Forelimb muscle (tissue), 1 donor: ENCODE measurements around the gene TPPP3. TPM values are rescaled to one million over a fixed set of nuclear protein-coding genes. Genes with fewer than 3 reads are reported as not detected.

Experiments
- DNase-seq: peaks from one replicate; pipeline ENCODE4 v3.0.0-alpha.2; 2013; ENCODE audit warnings: low read depth
- polyA plus RNA-seq: library from polyadenylated mRNA; unstranded; fragments of 120-200 nt; gene quantifications from one replicate; pipeline ENCODE4 v1.2.1, GENCODE V29; 2013; ENCODE audit not compliant: insufficient read length

Gene TPPP3
- polyA plus RNA-seq, 1 donor = 497 TPM

GRCh38 chr16:67405336-67405735 is 12.0 kb upstream of the TPPP3 start:
- no peak for DNase-seq

- no peak for DNase-seq
Measured at GRCh38 chr16:67404740-67405226, 11.5 kb upstream of the TPPP3 start.

GRCh38 chr16:67403976-67404555 is 10.8 kb upstream of the TPPP3 start:
- no peak for DNase-seq

- DNase-seq = no peak
Measured at GRCh38 chr16:67400901-67401300, 7.6 kb upstream of the TPPP3 start.

GRCh38 chr16:67399749-67400704 is 6.7 kb upstream of the TPPP3 start:
- DNase-seq = no peak

- DNase-seq = no peak
Measured at GRCh38 chr16:67399218-67399733, 6.0 kb upstream of the TPPP3 start.

GRCh38 chr16:67398546-67399217 is 5.4 kb upstream of the TPPP3 start:
- DNase-seq = no peak

GRCh38 chr16:67397812-67398545 is 4.7 kb upstream of the TPPP3 start:
- DNase-seq = no peak

GRCh38 chr16:67397036-67397801 is 3.9 kb upstream of the TPPP3 start:
- no peak for DNase-seq

GRCh38 chr16:67396159-67397035 is 3.1 kb upstream of the TPPP3 start:
- DNase-seq = no peak

- no peak for DNase-seq
Measured at GRCh38 chr16:67395458-67396158, 2.3 kb upstream of the TPPP3 start.

GRCh38 chr16:67395105-67395457 is 1.8 kb upstream of the TPPP3 start:
- no peak for DNase-seq

- no peak for DNase-seq
Measured at GRCh38 chr16:67394155-67395104, 1.1 kb upstream of the TPPP3 start.

GRCh38 chr16:67393788-67394154 is 473 bp upstream of the TPPP3 start:
- no peak for DNase-seq

GRCh38 chr16:67392301-67393059 is 818 bp downstream of the TPPP3 start:
- no peak for DNase-seq

GRCh38 chr16:67391424-67392300 is 1.6 kb downstream of the TPPP3 start:
- DNase-seq = no peak
